Panc1 (cell line): ENCODE measurements around the gene KPNA4.
"Not testable (repeated sequence)": the region's sequence is repeated elsewhere in the genome, so short reads cannot be mapped to it uniquely, and the experiment has no call there.

ENCODE experiments used
- CTCF ChIP-seq: fragments of 450-650 bp; IDR thresholded peaks from 2 replicates; pipeline ENCODE4 v1.5.1; 2017; ENCODE audit warnings: mild to moderate bottlenecking
- POLR2AphosphoS5 ChIP-seq: IDR thresholded peaks from 2 replicates; pipeline ENCODE4 v1.6.1; 2012; ENCODE audit warnings: mild to moderate bottlenecking, low read depth, low read length, moderate library complexity
- SIN3A ChIP-seq: IDR thresholded peaks from 2 replicates; pipeline ENCODE4 v1.6.1; 2012; ENCODE audit warnings: low read depth, mild to moderate bottlenecking, low read length, moderate library complexity, borderline replicate concordance; ENCODE audit not compliant: insufficient read depth
- TCF7L2 ChIP-seq: IDR thresholded peaks from 2 replicates; pipeline ENCODE4 v1.6.1; 2011; ENCODE audit warnings: mild to moderate bottlenecking, low read depth, low read length, inconsistent platforms

GRCh38 chr3:160516391-160516790 is 49.0 kb downstream of the KPNA4 start:
- not testable (repeated sequence) for TF ChIP-seq CTCF, SIN3A, POLR2AphosphoS5, TCF7L2
